SK-N-MC (cell line): ENCODE data around the gene BACE2.

Experiments used
- EZH2 ChIP-seq: fragments of 200-600 bp; sonication (generic); IDR thresholded peaks from one replicate; pipeline ENCODE4 v1.6.1; 2017; ENCODE audit warnings: antibody characterized with exemption
- POLR2AphosphoS5 ChIP-seq: IDR thresholded peaks from 2 replicates; pipeline ENCODE4 v1.6.1; 2012; ENCODE audit warnings: mild to moderate bottlenecking, low read depth, low read length, borderline replicate concordance

DNA sequence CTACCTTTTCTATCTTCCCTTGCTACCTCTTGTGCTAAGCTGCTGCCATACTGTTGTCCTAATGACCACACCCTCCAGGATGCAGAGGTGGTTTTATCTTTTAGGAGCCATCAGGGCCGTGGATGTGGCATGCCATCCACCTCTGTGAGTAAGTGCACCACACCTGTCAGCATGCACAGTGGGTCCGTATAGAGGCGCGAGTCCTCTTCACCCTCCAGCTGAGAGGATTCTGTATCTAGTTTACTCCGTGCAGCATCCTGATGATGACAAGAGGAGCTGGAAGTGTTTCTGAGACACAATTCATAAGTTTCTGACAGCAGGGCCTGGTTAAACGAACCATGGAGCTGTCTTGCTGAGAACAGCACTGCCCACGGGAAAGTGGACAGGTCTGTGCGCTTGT lies 159.8 kb downstream of the BACE2 start:
- TF ChIP-seq POLR2AphosphoS5 (no peak), EZH2 (no peak)
